Measurements from ENCODE around the gene TAF4B. TPM values are rescaled to one million over a fixed set of nuclear protein-coding genes. Genes with fewer than 3 reads are reported as not detected.

Gene TAF4B
- total and polyA plus RNA-seq, 5 donors = 0.81 to 2.1 (median 1.8) TPM

DNA sequence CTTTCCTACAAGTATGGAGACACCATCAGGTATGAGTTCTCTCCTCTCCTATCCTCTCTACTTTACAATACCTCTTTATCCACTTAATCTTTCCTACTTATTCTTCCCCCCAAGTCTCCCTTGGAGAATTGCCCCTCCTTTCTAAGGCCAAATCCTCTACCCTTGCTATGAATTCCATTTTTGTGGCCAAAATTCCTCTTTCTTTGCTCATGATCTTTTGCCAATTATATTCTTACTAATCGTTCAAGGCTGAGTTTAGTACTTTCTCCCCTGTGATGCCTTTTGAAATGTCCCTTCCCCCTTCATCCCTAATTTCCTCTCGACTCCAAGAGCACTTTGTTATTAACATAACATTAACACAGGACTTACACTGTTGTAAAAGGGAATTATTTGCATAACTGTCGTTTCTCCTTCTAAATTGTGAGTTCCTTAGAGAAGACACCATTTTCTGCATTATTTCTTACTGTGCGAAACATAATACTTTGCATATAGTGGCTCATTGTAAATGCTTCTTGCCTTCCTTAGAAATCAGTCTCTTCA, 188.7 kb downstream of the TAF4B start:
- H3K4me3 ChIP-seq (ENCODE audit: low read length) = no peak overlapping the region
- ATAC-seq (no peak), DNase-seq (no peak)
- H3K4me1 ChIP-seq (ENCODE audit: control insufficient read depth, insufficient read depth, low read length) = no peaks in the 10 kb centered on the region
- no peak overlapping the region for H3K27ac ChIP-seq (ENCODE audit: low read length)
- intact Hi-C loops (cut with DNase I) = no loop called here
- WGBS = 54% methylated on average over 4 of the region's 4 CpGs
- H3K9me3 ChIP-seq (ENCODE audit: control insufficient read depth, low read length) = no peaks in the 10 kb centered on the region
- H3K27me3 ChIP-seq (ENCODE audit: control insufficient read depth, insufficient read depth) = no peaks in the 10 kb centered on the region

- ATAC-seq = no peak
- intact Hi-C loops (cut with DNase I) = no loop called here
These were observed 189.4 kb downstream of the TAF4B start for GRCh38 chr18:26415631-26416030.

GRCh38 chr18:26416652-26417150, 190.5 kb downstream of the TAF4B start:
- no peak for ATAC-seq

More at GRCh38 chr18:26415631-26416030, 189.4 kb downstream of the TAF4B start:
- 69% methylated on average over 7 of the region's 7 CpGs for WGBS
- H3K9me3 ChIP-seq (ENCODE audit: control insufficient read depth, low read length) = no peaks in the 10 kb centered on the region
- H3K4me3 ChIP-seq (ENCODE audit: low read length) = no peak overlapping the region
- no peak overlapping the region for H3K27ac ChIP-seq (ENCODE audit: low read length)
- DNase-seq = no peak
- no peaks in the 10 kb centered on the region for H3K27me3 ChIP-seq (ENCODE audit: control insufficient read depth, insufficient read depth)
- no peaks in the 10 kb centered on the region for H3K4me1 ChIP-seq (ENCODE audit: control insufficient read depth, insufficient read depth, low read length)

GRCh38 chr18:26417190-26417589, 190.9 kb downstream of the TAF4B start:
- no peak overlapping the region for H3K4me3 ChIP-seq (ENCODE audit: low read length)
- no peaks in the 10 kb centered on the region for H3K9me3 ChIP-seq (ENCODE audit: control insufficient read depth, low read length)
- intact Hi-C loops (cut with DNase I) = no loop called here
- H3K27me3 ChIP-seq (ENCODE audit: control insufficient read depth, insufficient read depth) = no peaks in the 10 kb centered on the region
- no peak overlapping the region for H3K27ac ChIP-seq (ENCODE audit: low read length)
- 95% methylated on average over 12 of the region's 12 CpGs for WGBS
- no peak for ATAC-seq
- DNase-seq = no peak
- no peaks in the 10 kb centered on the region for H3K4me1 ChIP-seq (ENCODE audit: control insufficient read depth, insufficient read depth, low read length)

More at GRCh38 chr18:26416652-26417150, 190.5 kb downstream of the TAF4B start:
- 93% methylated on average over 8 of the region's 8 CpGs for WGBS
- Histone ChIP-seq H3K27me3 (ENCODE audit: control insufficient read depth, insufficient read depth) (no peaks in the 10 kb centered on the region), H3K9me3 (ENCODE audit: control insufficient read depth, low read length) (no peaks in the 10 kb centered on the region), H3K4me3 (ENCODE audit: low read length) (no peak overlapping the region), H3K27ac (ENCODE audit: low read length) (no peak overlapping the region), H3K4me1 (ENCODE audit: control insufficient read depth, insufficient read depth, low read length) (no peaks in the 10 kb centered on the region)
- no peak for DNase-seq
- intact Hi-C loops (cut with DNase I) = no loop called here

DNA sequence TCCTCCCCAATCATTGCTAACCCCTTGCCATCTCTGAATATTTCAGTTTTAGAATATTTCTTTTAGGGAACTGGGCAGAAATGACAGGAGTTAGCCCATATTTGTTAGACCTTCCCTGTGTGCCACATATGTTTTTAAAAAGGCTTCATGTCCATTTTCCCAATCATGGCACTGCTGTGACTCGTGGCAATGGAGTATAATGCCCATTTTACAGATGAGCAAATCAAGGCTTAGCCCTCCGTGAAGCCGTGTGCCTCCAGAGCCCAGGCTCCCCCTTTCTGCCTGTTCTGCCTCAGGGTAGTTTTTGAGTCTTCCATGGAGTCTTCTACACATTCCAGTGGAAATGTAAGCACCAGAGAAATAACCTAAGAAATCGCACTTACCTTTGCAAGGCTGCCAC, 192.0 kb downstream of the TAF4B start:
- DNase-seq = no peak
- Histone ChIP-seq H3K4me1 (ENCODE audit: control insufficient read depth, insufficient read depth, low read length) (no peaks in the 10 kb centered on the region), H3K9me3 (ENCODE audit: control insufficient read depth, low read length) (no peaks in the 10 kb centered on the region), H3K27me3 (ENCODE audit: control insufficient read depth, insufficient read depth) (no peaks in the 10 kb centered on the region), H3K27ac (ENCODE audit: low read length) (no peak overlapping the region), H3K4me3 (ENCODE audit: low read length) (no peak overlapping the region)
- intact Hi-C loops (cut with DNase I) = no loop called here
- WGBS = 94% methylated on average over 4 of the region's 4 CpGs
- no peak for ATAC-seq

DNA sequence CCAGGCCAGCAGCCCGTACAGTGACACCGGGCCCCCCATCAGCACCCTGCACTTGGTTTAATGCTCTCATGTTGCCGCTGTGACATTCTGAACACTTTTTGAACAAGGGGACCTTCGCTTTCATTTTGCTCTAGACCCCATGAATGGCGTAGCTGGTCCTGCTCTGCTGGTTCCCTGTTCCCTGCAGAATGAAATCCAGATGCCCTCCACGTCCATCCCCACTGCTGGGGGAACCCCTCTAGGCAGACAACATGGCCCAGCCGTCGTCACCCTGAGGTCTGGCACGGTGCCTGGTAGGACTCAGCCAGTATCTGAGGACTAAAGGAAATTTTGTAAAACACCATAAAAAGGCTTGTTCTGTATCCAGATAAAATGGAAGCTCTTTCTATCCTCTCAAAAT, 193.5 kb downstream of the TAF4B start:
- WGBS = 69% methylated on average over 9 of the region's 9 CpGs

DNA sequence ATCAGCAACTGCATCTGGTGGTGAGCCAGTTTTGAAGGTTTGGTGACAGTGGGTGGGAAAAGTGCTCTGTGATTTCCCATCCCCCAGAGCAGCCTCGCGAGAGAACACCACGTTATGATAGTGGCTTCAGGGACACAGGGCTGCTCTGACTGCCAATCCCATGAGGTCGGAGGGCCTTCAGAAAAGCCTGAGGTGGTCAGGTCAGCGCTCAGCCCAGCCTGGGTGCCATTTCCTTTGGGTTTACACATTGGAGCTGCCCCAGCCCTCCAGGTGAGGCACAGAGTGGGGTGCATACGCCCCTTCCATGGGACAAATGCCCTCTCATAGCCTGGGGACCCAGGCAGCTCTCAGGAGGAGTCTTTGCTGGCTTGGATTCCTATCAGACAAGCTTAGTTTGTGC, 195.3 kb downstream of the TAF4B start:
- H3K9me3 ChIP-seq (ENCODE audit: control insufficient read depth, low read length) = no peaks in the 10 kb centered on the region
- DNase-seq (no peak), ATAC-seq (no peak)
- no peak overlapping the region for H3K27ac ChIP-seq (ENCODE audit: low read length)
- H3K27me3 ChIP-seq (ENCODE audit: control insufficient read depth, insufficient read depth) = no peaks in the 10 kb centered on the region
- intact Hi-C loops (cut with DNase I) = no loop called here
- no peaks in the 10 kb centered on the region for H3K4me1 ChIP-seq (ENCODE audit: control insufficient read depth, insufficient read depth, low read length)
- no peak overlapping the region for H3K4me3 ChIP-seq (ENCODE audit: low read length)
- 73% methylated on average over 6 of the region's 6 CpGs for WGBS

More for the DNA sequence above, 193.5 kb downstream of the TAF4B start:
- ATAC-seq = no peak
- Histone ChIP-seq H3K4me1 (ENCODE audit: control insufficient read depth, insufficient read depth, low read length) (no peaks in the 10 kb centered on the region), H3K9me3 (ENCODE audit: control insufficient read depth, low read length) (no peaks in the 10 kb centered on the region), H3K27ac (ENCODE audit: low read length) (no peak overlapping the region), H3K4me3 (ENCODE audit: low read length) (no peak overlapping the region), H3K27me3 (ENCODE audit: control insufficient read depth, insufficient read depth) (no peaks in the 10 kb centered on the region)
- DNase-seq = no peak
- intact Hi-C loops (cut with DNase I) = no loop called here

- DNase-seq = no peak
- H3K27ac ChIP-seq (ENCODE audit: low read length) = no peak overlapping the region
These were observed 195.7 kb downstream of the TAF4B start for GRCh38 chr18:26421931-26422330.

DNA sequence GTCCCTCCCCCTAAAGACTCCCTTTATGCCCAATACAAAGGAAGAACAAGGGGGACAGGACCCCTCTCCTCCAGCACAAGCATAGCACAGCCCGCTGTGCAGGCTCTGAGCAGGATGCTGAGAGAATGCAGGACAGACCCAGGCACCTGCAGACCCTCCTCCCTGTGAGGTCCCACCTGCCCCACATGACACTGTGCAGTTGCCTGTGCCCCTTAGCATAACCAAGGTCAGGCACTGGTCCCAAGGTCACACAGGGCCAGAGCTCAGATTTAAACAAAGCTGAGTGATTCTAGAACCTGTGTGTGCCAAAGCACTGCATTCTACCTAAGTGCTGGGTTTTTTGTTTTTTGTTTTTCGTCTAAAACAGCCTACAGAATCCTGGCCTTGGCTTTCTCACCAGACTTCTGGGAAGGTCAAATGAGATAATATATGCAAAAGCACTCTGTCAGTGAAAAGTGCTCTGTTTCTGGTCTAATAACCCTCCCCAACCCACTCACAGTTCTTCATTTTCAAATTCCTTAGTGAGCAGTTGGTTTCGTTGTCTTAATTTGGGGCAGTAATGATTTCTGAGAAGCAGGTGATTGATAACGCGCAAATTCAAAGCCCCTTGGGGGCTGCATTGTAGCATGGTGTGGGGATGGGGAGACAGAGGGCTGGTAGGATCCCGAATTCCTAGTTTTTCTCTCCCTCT, 196.4 kb downstream of the TAF4B start:
- WGBS = 93% methylated on average over 6 of the region's 6 CpGs
- H3K27ac ChIP-seq (ENCODE audit: low read length) = no peak overlapping the region
- DNase-seq = no peak
- H3K9me3 ChIP-seq (ENCODE audit: control insufficient read depth, low read length) = no peaks in the 10 kb centered on the region
- H3K4me1 ChIP-seq (ENCODE audit: control insufficient read depth, insufficient read depth, low read length) = no peaks in the 10 kb centered on the region
- intact Hi-C loops (cut with DNase I) = no loop called here
- H3K27me3 ChIP-seq (ENCODE audit: control insufficient read depth, insufficient read depth) = no peaks in the 10 kb centered on the region
- no peak for ATAC-seq
- H3K4me3 ChIP-seq (ENCODE audit: low read length) = no peak overlapping the region

More at GRCh38 chr18:26421931-26422330, 195.7 kb downstream of the TAF4B start:
- 84% methylated on average over 9 of the region's 9 CpGs for WGBS
- Histone ChIP-seq H3K27me3 (ENCODE audit: control insufficient read depth, insufficient read depth) (no peaks in the 10 kb centered on the region), H3K9me3 (ENCODE audit: control insufficient read depth, low read length) (no peaks in the 10 kb centered on the region), H3K4me3 (ENCODE audit: low read length) (no peak overlapping the region), H3K4me1 (ENCODE audit: control insufficient read depth, insufficient read depth, low read length) (no peaks in the 10 kb centered on the region)
- ATAC-seq = no peak
- intact Hi-C loops (cut with DNase I) = no loop called here

DNA sequence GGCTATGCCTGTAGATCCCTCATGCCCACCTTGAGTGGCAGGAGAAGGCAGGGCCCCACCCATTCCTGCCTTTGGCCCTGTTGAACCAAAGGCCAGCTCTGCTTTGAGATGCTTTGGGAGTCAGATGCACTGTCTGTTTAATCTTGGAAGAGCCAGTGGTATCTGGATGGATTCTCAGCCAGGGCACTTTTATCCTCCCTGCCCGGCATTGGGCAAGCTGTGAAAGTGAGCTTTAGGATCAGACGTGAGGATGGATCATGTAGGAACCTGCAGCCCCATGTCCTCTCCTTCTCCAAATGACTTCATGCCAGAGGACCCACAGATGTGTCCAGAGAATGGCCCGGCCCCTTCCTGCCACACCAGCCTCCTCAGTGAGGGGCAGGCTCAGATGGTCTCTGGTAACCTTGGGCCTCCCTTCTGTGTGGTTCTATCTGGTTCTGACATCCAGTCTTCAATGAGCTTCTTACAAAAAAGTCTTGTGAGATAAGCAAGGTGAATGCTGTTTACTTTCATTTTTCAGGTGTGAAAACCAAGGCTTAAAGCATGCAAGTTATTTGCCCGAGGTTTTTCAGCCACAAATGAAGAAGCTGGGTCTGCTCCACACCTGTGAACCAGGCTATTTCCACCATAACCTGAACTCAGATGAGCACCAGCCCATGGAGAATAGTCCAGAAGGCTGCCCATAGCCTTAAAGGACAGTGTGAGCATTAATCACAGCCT, 198.3 kb downstream of the TAF4B start:
- DNase-seq (no peak), ATAC-seq (no peak)
- no peaks in the 10 kb centered on the region for H3K4me1 ChIP-seq (ENCODE audit: control insufficient read depth, insufficient read depth, low read length)
- H3K9me3 ChIP-seq (ENCODE audit: control insufficient read depth, low read length) = no peaks in the 10 kb centered on the region
- intact Hi-C loops (cut with DNase I) = no loop called here
- H3K4me3 ChIP-seq (ENCODE audit: low read length) = no peak overlapping the region
- H3K27me3 ChIP-seq (ENCODE audit: control insufficient read depth, insufficient read depth) = no peaks in the 10 kb centered on the region
- 86% methylated on average over 4 of the region's 4 CpGs for WGBS
- no peak overlapping the region for H3K27ac ChIP-seq (ENCODE audit: low read length)

DNA sequence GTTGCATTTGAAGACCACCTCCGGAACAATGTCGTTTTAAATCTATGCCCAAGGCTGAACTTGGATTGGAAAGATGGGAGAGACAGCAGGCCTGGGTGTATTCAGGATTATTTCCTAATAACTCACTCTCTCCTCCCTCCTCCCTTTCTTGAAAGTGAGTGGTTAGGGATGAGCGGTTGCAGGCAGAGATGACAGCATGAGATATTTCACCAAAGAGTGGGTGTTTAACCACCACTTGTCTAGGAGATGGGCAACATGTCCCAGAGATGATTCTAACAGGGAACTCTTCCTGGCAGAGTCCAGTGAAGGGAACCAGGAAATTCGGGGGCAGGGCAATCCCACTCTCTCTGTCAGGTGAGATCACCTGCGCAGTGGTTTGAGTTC, 198.9 kb downstream of the TAF4B start:
- Histone ChIP-seq H3K27me3 (ENCODE audit: control insufficient read depth, insufficient read depth) (no peaks in the 10 kb centered on the region), H3K9me3 (ENCODE audit: control insufficient read depth, low read length) (no peaks in the 10 kb centered on the region), H3K4me3 (ENCODE audit: low read length) (no peak overlapping the region), H3K27ac (ENCODE audit: low read length) (no peak overlapping the region), H3K4me1 (ENCODE audit: control insufficient read depth, insufficient read depth, low read length) (no peaks in the 10 kb centered on the region)
- ATAC-seq = no peak
- no peak for DNase-seq
- intact Hi-C loops (cut with DNase I) = no loop called here
- 87% methylated on average over 5 of the region's 5 CpGs for WGBS

All from right cardiac atrium (tissue), 5 donors.